Left ventricle myocardium inferior (tissue), 1 donor: ENCODE results near the gene CD96. TPM values are rescaled to one million over a fixed set of nuclear protein-coding genes. Genes with fewer than 3 reads are reported as not detected.

Experiments used
- DNase-seq: peaks from one replicate; pipeline ENCODE4 v3.0.0-alpha.2; 2020
- H3K27ac ChIP-seq: fragments of 200-600 bp; replicated peaks from 2 replicates; pipeline ENCODE4 v1.8.0; 2021
- H3K27me3 ChIP-seq: fragments of 200-600 bp; 2 replicates; pipeline ENCODE4 v1.8.0; 2021; ENCODE audit warnings: low read depth
- H3K36me3 ChIP-seq: fragments of 200-600 bp; 2 replicates; pipeline ENCODE4 v1.8.0; 2021
- H3K4me1 ChIP-seq: fragments of 200-600 bp; 2 replicates; pipeline ENCODE4 v1.8.0; 2021
- H3K4me3 ChIP-seq: fragments of 200-600 bp; 2 replicates; pipeline ENCODE4 v1.8.0; 2021; ENCODE audit warnings: mild to moderate bottlenecking, moderate library complexity
- H3K9me3 ChIP-seq: fragments of 200-600 bp; replicated peaks from 2 replicates; pipeline ENCODE4 v1.8.0; 2021
- CTCF ChIP-seq: fragments of 200-600 bp; IDR thresholded peaks from 2 replicates; pipeline ENCODE4 v1.8.0; 2021; ENCODE audit warnings: antibody characterized with exemption, mild to moderate bottlenecking, borderline replicate concordance
- intact Hi-C: fragments of 100-400 bp; cut with micrococcal nuclease; formaldehyde crosslinking; loops from one replicate; pipeline ENCODE4 v1.11.0; 2022
- total RNA-seq: library from RNA; stranded (reverse); fragmentation: NEBNext Ultra II Directional; extraction: Animal tissue kit (Norgen Biotek cat#: 25700); gene quantifications from one replicate; pipeline ENCODE4 v1.2.1, GENCODE V29; 2021
- donor health status: DM: no; HTN: yes; CAD: no; lungs with severe emphysema.

CD96 gene
- total RNA-seq, 1 donor from 2014 or later: 0.33 TPM

GRCh38 chr3:111593666-111594065 is 51.7 kb downstream of the CD96 start:
- no peak for DNase-seq
- Histone ChIP-seq H3K27me3 (peaks cover 18% of the 10 kb centered on the region), H3K4me3 (no peak overlapping the region), H3K36me3 (no peaks in the 10 kb centered on the region), H3K4me1 (no peaks in the 10 kb centered on the region), H3K9me3 (no peaks in the 10 kb centered on the region), H3K27ac (no peak overlapping the region)
- intact Hi-C loops: no loop called here
- TF ChIP-seq CTCF: no peak

- Histone ChIP-seq H3K27me3 (peaks cover 24% of the 10 kb centered on the region), H3K27ac (no peak overlapping the region), H3K36me3 (no peaks in the 10 kb centered on the region), H3K9me3 (no peaks in the 10 kb centered on the region), H3K4me3 (no peak overlapping the region), H3K4me1 (no peaks in the 10 kb centered on the region)
- intact Hi-C loops: no loop called here
- TF ChIP-seq CTCF: no peak
- DNase-seq: no peak
Observed at GRCh38 chr3:111594205-111594604, 52.2 kb downstream of the CD96 start.

GRCh38 chr3:111594781-111595180 is 52.8 kb downstream of the CD96 start:
- no peak for DNase-seq

GRCh38 chr3:111595232-111595631 is 53.2 kb downstream of the CD96 start, which contains the start of gene ZBED2:
Gene ZBED2 (minus strand): TSS chr3:111595346. CDS start chr3:111594201, 1,145 bp downstream.
- Histone ChIP-seq H3K9me3 (no peaks in the 10 kb centered on the region), H3K4me1 (no peaks in the 10 kb centered on the region), H3K27me3 (peaks cover 28% of the 10 kb centered on the region), H3K36me3 (no peaks in the 10 kb centered on the region), H3K27ac (no peak within 1 kb of the TSS), H3K4me3 (no peak within 1 kb of the TSS)
- intact Hi-C loops: no loop called here
- no peak for TF ChIP-seq CTCF
- no peak for DNase-seq

More at GRCh38 chr3:111594781-111595180, 52.8 kb downstream of the CD96 start:
- no peaks in the 10 kb centered on the region for H3K9me3 ChIP-seq
- H3K4me1 ChIP-seq: no peaks in the 10 kb centered on the region
- H3K27me3 ChIP-seq: peaks cover 28% of the 10 kb centered on the region
- intact Hi-C loops: no loop called here
- no peaks in the 10 kb centered on the region for H3K36me3 ChIP-seq
- H3K27ac ChIP-seq: no peak overlapping the region
- no peak overlapping the region for H3K4me3 ChIP-seq
- TF ChIP-seq CTCF: no peak

DNA sequence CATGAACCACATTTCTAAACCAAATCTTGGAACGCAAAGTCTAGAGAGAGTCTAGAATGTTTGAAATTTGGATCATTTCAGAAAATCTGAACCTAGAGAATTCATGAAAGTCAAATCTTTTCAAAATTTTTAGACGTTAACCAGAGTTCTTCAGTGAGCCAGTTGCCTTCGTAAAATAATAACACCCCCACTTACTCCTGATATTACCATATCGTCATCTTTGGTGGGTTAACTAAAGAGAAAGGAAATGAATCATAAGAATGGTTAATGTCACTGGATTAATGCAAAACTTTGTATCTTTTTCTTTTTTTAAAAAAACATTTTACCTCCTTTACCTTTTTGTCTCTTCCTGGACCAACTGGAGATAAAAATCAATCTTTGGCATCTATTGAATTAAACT is 54.3 kb downstream of the CD96 start:
- H3K36me3 ChIP-seq: no peaks in the 10 kb centered on the region
- H3K4me3 ChIP-seq: no peak overlapping the region
- no peaks in the 10 kb centered on the region for H3K9me3 ChIP-seq
- H3K27ac ChIP-seq: no peak overlapping the region
- no peak for TF ChIP-seq CTCF
- no peak for DNase-seq
- intact Hi-C loops: no loop called here
- no peaks in the 10 kb centered on the region for H3K4me1 ChIP-seq
- H3K27me3 ChIP-seq: peaks cover 29% of the 10 kb centered on the region
